B cell (primary cell): Measurements from ENCODE around the gene PAN2. TPM values are rescaled to one million over a fixed set of nuclear protein-coding genes. Genes with fewer than 3 reads are reported as not detected.

ENCODE experiments used
- ATAC-seq: fragments of 200-7000 bp; cut with Tn5 transposase; one replicate; pipeline ENCODE4 v1.10.0; 2021; ENCODE audit warnings: low read depth, mild to moderate bottlenecking, moderate number of reproducible peaks, moderate library complexity
- CTCF ChIA-PET: fragments of 350-600 bp; sonication (Branson Sonifier 250); formaldehyde crosslinking; loops from one replicate; lab custom pipeline; 2021; ENCODE audit warnings: antibody characterized with exemption, inconsistent platforms; lab: Charles Lee
- POLR2A ChIA-PET: fragments of 350-600 bp; sonication (Branson Sonifier 250); formaldehyde crosslinking; loops from one replicate; lab custom pipeline; 2021; ENCODE audit warnings: antibody characterized with exemption; lab: Charles Lee
- DNase-seq: peaks from one replicate; pipeline ENCODE4 v3.0.0; 2013
- H2AFZ ChIP-seq: 2 replicates; pipeline ENCODE4 v1.6.1; 2012; ENCODE audit warnings: mild to moderate bottlenecking, low read depth, low read length; ENCODE audit not compliant: insufficient read depth, poor library complexity, severe bottlenecking
- H3K27ac ChIP-seq, 2 donors: 1 replicate in 1 of 2; 2 replicates in 1 of 2; pipeline ENCODE4 v1.5.1; 2012 to 2013; ENCODE audit warnings: low read length in 2 of 2, mild to moderate bottlenecking in 2 of 2, moderate library complexity in 1 of 2
- H3K27me3 ChIP-seq, 4 experiments: fragments of 200-600 bp in 1 of 4; sonication (generic) in 1 of 4; replicated peaks in 1 of 4; 1 replicate in 2 of 4; 2 replicates in 2 of 4; pipeline versions ENCODE4 v1.6.1 to v1.7.0; 2013 to 2016; ENCODE audit warnings: low read length in 3 of 4, mild to moderate bottlenecking in 2 of 4, mixed read lengths in 1 of 4, moderate library complexity in 1 of 4; ENCODE audit not compliant: insufficient read depth in 4 of 4, control insufficient read depth in 3 of 4; ENCODE audit errors: control extremely low read depth in 1 of 4
- H3K36me3 ChIP-seq, 2 experiments: replicated peaks in 1 of 2; 1 replicate in 1 of 2; 2 replicates in 1 of 2; pipeline versions ENCODE4 v1.6.1 to v1.7.1; 2013; ENCODE audit warnings: low read length in 1 of 2; ENCODE audit not compliant: insufficient read depth in 2 of 2, control insufficient read depth in 1 of 2; ENCODE audit errors: control extremely low read depth in 1 of 2, extremely low read depth in 1 of 2
- H3K4me1 ChIP-seq, 2 donors: fragments of 200-600 bp in 1 of 2; sonication (generic) in 1 of 2; 1 replicate in 1 of 2; 2 replicates in 1 of 2; pipeline versions ENCODE4 v1.5.1 to v1.6.1; 2013 to 2017; ENCODE audit warnings: low read length in 2 of 2; ENCODE audit not compliant: control insufficient read depth in 2 of 2, insufficient read depth in 2 of 2
- H3K4me2 ChIP-seq: replicated peaks from 2 replicates; pipeline ENCODE3; 2012; ENCODE audit warnings: mild to moderate bottlenecking, low read depth, low read length; ENCODE audit not compliant: poor library complexity, severe bottlenecking
- H3K4me3 ChIP-seq, 5 experiments: fragments of 200-600 bp in 1 of 5; sonication (generic) in 1 of 5; 1 replicate in 3 of 5; 2 replicates in 2 of 5; pipeline versions ENCODE4 v1.5.1 to v1.7.0; 2011 to 2016; ENCODE audit warnings: low read length in 4 of 5, mild to moderate bottlenecking in 4 of 5, low read depth in 2 of 5, control low read depth in 1 of 5, moderate library complexity in 1 of 5; ENCODE audit not compliant: insufficient read depth in 1 of 5; ENCODE audit errors: control extremely low read depth in 1 of 5, extremely low read depth in 1 of 5
- H3K79me2 ChIP-seq: fragments of 200-600 bp; sonication (generic); one replicate; pipeline ENCODE4 v1.6.0; 2016; ENCODE audit warnings: low read length; ENCODE audit not compliant: control insufficient read depth, insufficient read depth
- H3K9ac ChIP-seq: fragments of 200-600 bp; sonication (generic); 2 replicates; pipeline ENCODE4 v1.6.1; 2017; ENCODE audit warnings: mild to moderate bottlenecking, low read length, moderate library complexity
- H3K9me3 ChIP-seq, 3 donors: one replicate each; pipeline versions ENCODE4 v1.6.1 to v1.7.1; 2013; ENCODE audit warnings: low read length in 2 of 3; ENCODE audit not compliant: control insufficient read depth in 2 of 3, insufficient read depth in 1 of 3; ENCODE audit errors: control extremely low read depth in 1 of 3
- H4K20me1 ChIP-seq: 2 replicates; pipeline ENCODE4 v1.6.0; 2012; ENCODE audit warnings: mild to moderate bottlenecking, low read length; ENCODE audit not compliant: insufficient read depth, control insufficient read depth, poor library complexity, severe bottlenecking
- H3K27ac Mint-ChIP-seq: one replicate; pipeline ENCODE4 v1.8.0; 2021; ENCODE audit warnings: mixed read lengths
- H3K27me3 Mint-ChIP-seq: one replicate; pipeline ENCODE4 v1.8.0; 2021; ENCODE audit warnings: mixed read lengths
- H3K4me1 Mint-ChIP-seq: one replicate; pipeline ENCODE4 v1.8.0; 2021; ENCODE audit warnings: mixed read lengths
- H3K4me3 Mint-ChIP-seq: one replicate; pipeline ENCODE4 v1.8.0; 2021; ENCODE audit warnings: mixed read lengths
- H3K9me3 Mint-ChIP-seq: one replicate; pipeline ENCODE4 v1.8.0; 2022; ENCODE audit warnings: mixed read lengths; ENCODE audit not compliant: insufficient read depth
- EZH2 ChIP-seq: IDR thresholded peaks from 2 replicates; pipeline ENCODE4 v1.6.1; 2012; ENCODE audit warnings: borderline replicate concordance, low read depth, mild to moderate bottlenecking, moderate library complexity, low read length; ENCODE audit not compliant: insufficient read depth, poor library complexity, severe bottlenecking
- WGBS: methylation state at CpG from one replicate; pipeline ENCODE4 v1.1.5; 2013; ENCODE audit warnings: missing lambda C conversion rate; ENCODE audit not compliant: insufficient coverage; 5-methylcytosine and 5-hydroxymethylcytosine counted together
- intact Hi-C: fragments of 100-400 bp; cut with micrococcal nuclease; formaldehyde crosslinking; loops from one replicate; pipeline ENCODE4 v1.10.0; 2022
- polyA plus RNA-seq: library from polyadenylated mRNA; depleted of rRNA; stranded (reverse); fragments of >200 nt; gene quantifications from 2 replicates; pipeline ENCODE4 v1.2.3, GENCODE V29; 2012
- total RNA-seq, 2 donors: library from RNA; stranded (reverse); fragments of 120-200 nt in 1 of 2; gene quantifications; 1 replicate in 1 of 2; 2 replicates in 1 of 2; pipeline versions ENCODE4 v1.2.3 to v1.2.4, GENCODE V29; 2013 to 2022
- TF ChIP-seq, protein P1 (sequence below): fragments of 200-600 bp; IDR thresholded peaks from one replicate; pipeline ENCODE4 v1.8.0; 2022; ENCODE audit warnings: antibody characterized with exemption, mild to moderate bottlenecking

The PAN2 gene
- total and polyA plus RNA-seq, 2 donors (not counting 1 experiment from before 2014, with no cell fraction given), result 211 to 230 TPM

DNA sequence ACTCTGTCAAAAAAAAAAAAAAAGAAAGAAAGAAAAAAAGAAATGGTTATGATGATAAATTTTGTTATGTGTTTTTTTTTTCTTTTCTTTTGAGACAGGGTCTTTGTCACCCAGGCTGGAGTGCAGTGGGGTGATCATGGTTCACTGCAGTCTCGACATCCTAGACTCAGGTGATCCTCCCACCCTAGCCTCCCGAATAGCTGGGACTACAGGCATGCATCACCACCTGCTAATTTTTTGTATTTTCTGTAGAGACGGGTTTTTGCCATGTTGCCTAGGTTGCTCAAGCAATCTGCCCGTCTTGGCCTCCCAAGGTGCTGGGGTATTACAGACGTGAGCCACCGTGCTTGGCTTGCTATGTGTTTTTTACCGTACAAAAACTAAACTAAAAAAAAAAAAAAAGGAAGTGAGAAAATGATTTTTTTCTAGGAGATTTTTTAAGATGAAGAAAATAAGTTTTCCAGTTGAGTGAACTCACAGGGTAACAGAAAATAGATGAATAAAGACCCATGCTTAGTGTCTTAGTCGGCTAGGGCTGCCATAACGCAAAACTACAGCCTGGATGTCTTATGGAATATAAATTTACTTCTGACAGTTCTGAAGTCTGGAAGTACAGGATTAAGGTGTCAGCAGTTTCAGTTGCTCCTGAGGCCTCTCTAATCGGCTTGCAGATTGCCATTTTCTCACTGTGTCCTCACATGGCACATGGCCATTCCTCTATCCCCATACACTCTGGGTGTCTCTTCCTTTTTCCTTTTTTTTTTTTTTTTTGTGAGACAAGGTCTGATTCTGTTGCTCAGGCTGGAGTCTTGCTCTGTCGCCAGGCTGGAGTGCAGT lies 42.0 kb upstream of the PAN2 start:
- peaks cover 49 to 64% of the 10 kb centered on the region in 2 donors for H3K4me1 ChIP-seq
- 25% methylated on average over 3 of the region's 11 CpGs for WGBS
- intact Hi-C loops, result loop anchor here (1.0 to 5.0 kb wide), 4 partner anchors 16 to 86 kb away; partner anchors contain the start of genes IL23A, STAT2 and TIMELESS
- H3K36me3 ChIP-seq, result no peaks in the 10 kb centered on the region
- H3K4me2 ChIP-seq, result peak overlapping the region; percentile 72
- CTCF ChIA-PET, result interaction anchor here (0.7 to 1.7 kb wide), 11 partner anchors 16 to 656 kb away, joined by 3 to 14 read pairs (median 3); partner anchors contain the start of genes CNPY2, IL23A, SMARCC2 and SPRYD4
- peak; percentile 87 for DNase-seq
- H3K4me1 Mint-ChIP-seq, result peaks cover 47% of the 10 kb centered on the region
- H3K9ac ChIP-seq, result peak overlapping the region; percentile 39
- no peaks in the 10 kb centered on the region for H3K9me3 Mint-ChIP-seq
- peak overlapping the region; percentile 52 for H2AFZ ChIP-seq
- peak overlapping the region in 2 of 5 experiments; percentile 29 to 44 for H3K4me3 ChIP-seq
- H3K4me3 Mint-ChIP-seq, result peak overlapping the region; percentile 76
- H3K79me2 ChIP-seq, result no peaks in the 10 kb centered on the region
- H3K27ac ChIP-seq, result peak overlapping the region; percentile 75 to 80
- no peak for TF ChIP-seq EZH2
- TF ChIP-seq, protein P1, sequence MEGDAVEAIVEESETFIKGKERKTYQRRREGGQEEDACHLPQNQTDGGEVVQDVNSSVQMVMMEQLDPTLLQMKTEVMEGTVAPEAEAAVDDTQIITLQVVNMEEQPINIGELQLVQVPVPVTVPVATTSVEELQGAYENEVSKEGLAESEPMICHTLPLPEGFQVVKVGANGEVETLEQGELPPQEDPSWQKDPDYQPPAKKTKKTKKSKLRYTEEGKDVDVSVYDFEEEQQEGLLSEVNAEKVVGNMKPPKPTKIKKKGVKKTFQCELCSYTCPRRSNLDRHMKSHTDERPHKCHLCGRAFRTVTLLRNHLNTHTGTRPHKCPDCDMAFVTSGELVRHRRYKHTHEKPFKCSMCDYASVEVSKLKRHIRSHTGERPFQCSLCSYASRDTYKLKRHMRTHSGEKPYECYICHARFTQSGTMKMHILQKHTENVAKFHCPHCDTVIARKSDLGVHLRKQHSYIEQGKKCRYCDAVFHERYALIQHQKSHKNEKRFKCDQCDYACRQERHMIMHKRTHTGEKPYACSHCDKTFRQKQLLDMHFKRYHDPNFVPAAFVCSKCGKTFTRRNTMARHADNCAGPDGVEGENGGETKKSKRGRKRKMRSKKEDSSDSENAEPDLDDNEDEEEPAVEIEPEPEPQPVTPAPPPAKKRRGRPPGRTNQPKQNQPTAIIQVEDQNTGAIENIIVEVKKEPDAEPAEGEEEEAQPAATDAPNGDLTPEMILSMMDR, result no peak
- H3K27me3 Mint-ChIP-seq, result no peaks in the 10 kb centered on the region
- POLR2A ChIA-PET, result interaction anchor here (0.5 to 1.9 kb wide), 5 partner anchors 15 to 663 kb away, joined by 3 to 19 read pairs (median 5); partner anchors contain the start of gene STAT2
- no peaks in the 10 kb centered on the region for H4K20me1 ChIP-seq
- H3K27me3 ChIP-seq, result no peaks in the 10 kb centered on the region
- peak overlapping the region; percentile 96 for H3K27ac Mint-ChIP-seq
- ATAC-seq, result peak; percentile 90
- H3K9me3 ChIP-seq, result peaks cover 0 to 12% (median 10%) of the 10 kb centered on the region in 3 donors
